Subcutaneous adipose tissue (tissue), 4 donors: Measurements from ENCODE around the gene CIRBP. TPM values are rescaled to one million over a fixed set of nuclear protein-coding genes. Genes with fewer than 3 reads are reported as not detected.

ENCODE experiments used
- total RNA-seq, 4 donors: library from RNA; depleted of rRNA; stranded (reverse); fragments of >200 nt; gene quantifications; one replicate each; pipeline ENCODE4 v1.1.0, GENCODE V29; 2016
- TF ChIP-seq, protein P1 (sequence below): fragments of 450-650 bp; IDR thresholded peaks from one replicate; pipeline ENCODE4 v1.5.1; 2016; ENCODE audit warnings: low read depth, mild to moderate bottlenecking, control low read depth, antibody characterized with exemption, moderate library complexity

CIRBP gene
- total RNA-seq, 4 donors from 2014 or later, result 159 to 753 (median 413) TPM

DNA sequence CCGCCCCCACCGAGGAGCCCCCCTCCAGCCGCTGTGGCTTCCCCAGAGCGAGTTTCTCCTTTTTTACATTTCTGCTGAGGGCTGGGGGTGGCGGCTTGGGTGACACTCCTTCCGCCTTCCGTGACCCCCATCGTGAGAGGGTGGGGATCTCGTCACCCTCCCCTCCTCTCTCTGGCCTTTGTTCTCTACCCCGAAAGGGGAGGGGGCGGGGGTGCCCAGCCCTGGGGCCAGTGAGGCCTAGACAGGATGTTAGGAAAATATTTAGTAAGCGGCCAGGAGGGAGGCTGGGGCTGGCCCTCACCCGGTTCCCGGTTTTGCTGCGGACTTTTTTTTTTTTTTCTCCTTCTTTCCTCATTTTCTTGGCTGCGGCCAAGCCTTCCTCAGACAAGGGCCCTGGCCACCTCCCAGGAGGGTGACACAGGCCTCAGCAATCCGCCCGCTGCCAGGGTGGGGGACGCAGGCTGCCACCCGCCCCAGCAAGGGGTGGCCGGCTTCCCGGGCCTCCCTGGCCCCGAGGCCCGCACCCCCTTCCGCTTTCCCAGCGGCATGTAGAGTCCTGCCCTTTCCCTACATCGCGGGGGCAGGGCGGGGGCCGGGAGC lies 16.8 kb upstream of the CIRBP start:
- TF ChIP-seq, protein P1, sequence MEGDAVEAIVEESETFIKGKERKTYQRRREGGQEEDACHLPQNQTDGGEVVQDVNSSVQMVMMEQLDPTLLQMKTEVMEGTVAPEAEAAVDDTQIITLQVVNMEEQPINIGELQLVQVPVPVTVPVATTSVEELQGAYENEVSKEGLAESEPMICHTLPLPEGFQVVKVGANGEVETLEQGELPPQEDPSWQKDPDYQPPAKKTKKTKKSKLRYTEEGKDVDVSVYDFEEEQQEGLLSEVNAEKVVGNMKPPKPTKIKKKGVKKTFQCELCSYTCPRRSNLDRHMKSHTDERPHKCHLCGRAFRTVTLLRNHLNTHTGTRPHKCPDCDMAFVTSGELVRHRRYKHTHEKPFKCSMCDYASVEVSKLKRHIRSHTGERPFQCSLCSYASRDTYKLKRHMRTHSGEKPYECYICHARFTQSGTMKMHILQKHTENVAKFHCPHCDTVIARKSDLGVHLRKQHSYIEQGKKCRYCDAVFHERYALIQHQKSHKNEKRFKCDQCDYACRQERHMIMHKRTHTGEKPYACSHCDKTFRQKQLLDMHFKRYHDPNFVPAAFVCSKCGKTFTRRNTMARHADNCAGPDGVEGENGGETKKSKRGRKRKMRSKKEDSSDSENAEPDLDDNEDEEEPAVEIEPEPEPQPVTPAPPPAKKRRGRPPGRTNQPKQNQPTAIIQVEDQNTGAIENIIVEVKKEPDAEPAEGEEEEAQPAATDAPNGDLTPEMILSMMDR, result no peak

GRCh38 chr19:1252821-1253513 lies 16.2 kb upstream of the CIRBP start:
- TF ChIP-seq, protein P1, result no peak

GRCh38 chr19:1253514-1254080 lies 15.5 kb upstream of the CIRBP start:
- TF ChIP-seq, protein P1, result no peak

GRCh38 chr19:1254081-1254527 lies 15.0 kb upstream of the CIRBP start:
- TF ChIP-seq, protein P1, result no peak

DNA sequence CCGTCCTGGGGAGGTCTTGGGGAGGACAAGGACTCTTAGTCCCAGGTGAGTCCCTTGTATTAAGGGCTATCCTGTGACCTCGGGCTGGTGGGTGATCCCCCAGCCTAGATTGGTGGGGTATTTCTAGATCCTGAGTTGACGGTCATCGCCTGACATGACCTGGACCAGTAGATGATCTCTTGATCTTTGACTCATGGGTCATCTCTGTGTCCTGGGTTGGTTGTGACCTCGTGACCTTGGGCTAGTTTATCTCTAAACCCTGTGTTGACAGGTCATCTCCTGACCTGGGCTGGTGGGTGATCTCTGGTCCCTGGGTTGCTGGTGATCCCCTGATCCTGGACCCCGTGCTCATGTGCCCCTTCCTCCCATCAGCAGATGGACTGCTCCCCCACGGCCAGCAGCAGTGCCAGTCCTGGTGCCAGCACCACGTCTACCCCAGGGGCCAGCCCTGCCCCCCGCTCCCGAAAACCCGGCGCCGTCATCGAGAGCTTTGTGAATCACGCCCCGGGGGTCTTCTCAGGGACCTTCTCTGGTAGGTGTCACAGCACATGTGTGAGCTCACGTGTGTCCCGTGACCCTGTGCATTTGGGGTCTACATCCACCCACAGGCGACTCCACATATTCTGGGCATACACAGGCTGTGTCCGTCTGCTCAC lies 14.5 kb upstream of the CIRBP start:
- TF ChIP-seq, protein P1, result no peak

DNA sequence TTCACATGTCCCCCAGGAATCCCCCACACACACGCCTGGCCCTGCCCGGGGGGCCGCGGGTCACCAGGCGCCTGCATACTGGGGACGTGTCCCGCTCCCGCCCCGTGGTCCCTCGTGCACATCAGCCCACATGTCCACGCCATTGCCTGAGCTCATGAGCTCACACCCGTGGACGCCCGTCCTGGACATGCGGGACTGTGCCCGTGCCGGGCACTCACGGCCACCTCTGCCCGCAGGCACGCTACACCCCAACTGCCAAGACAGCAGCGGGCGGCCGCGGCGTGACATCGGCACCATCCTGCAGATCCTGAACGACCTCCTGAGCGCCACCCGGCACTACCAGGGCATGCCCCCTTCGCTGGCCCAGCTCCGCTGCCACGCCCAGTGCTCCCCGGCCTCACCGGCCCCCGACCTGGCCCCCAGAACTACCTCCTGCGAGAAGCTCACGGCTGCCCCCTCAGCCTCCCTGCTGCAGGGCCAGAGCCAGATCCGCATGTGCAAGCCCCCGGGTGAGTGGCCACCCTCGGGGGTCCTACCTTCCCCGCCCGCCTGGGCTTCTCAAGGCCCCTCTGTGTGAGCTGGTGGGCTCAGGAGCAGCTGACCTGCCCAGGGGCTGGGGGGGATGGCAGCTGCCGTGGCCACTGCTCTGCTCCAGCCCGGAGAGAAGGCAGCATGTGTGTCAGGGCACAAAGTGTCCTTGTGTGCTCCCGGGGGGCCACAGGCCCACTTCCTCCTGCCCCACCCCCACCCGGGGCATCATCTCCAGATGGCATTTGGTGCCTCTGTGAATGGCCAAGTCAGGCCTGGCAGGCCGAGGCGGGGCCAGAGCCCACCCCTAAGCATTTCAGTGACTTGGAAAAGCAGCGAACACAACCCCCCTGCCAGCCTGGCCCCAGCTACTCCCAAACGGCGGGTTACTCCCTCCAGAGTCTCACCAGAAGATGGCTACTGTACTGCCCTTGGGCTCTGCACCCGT lies 13.7 kb upstream of the CIRBP start:
- TF ChIP-seq, protein P1, result no peak
